Neural cell (in vitro differentiated cells): ENCODE measurements around the gene UQCR11. TPM values are rescaled to one million over a fixed set of nuclear protein-coding genes. Genes with fewer than 3 reads are reported as not detected.

ENCODE experiments used
- H2AFZ ChIP-seq: fragments of 200-600, 300-800 bp; sonication (generic), shearing (Covaris generic); 2 replicates; pipeline ENCODE4 v1.6.0; 2014; ENCODE audit warnings: low read depth, mild to moderate bottlenecking, antibody characterized with exemption, low read length, moderate library complexity
- H3F3A ChIP-seq: fragments of 200-600 bp; shearing (Covaris generic); 2 replicates; pipeline ENCODE4 v1.6.1; 2016; ENCODE audit warnings: mild to moderate bottlenecking, moderate library complexity, mixed read lengths, antibody characterized with exemption, low read length; ENCODE audit not compliant: insufficient read depth, poor library complexity, severe bottlenecking
- H3K27ac ChIP-seq: fragments of 200-600, 300-800 bp; sonication (generic), shearing (Covaris generic); 2 replicates; pipeline ENCODE4 v1.5.1; 2014; ENCODE audit warnings: mild to moderate bottlenecking, low read length, moderate library complexity
- H3K27me3 ChIP-seq: fragments of 300-800, 200-600 bp; sonication (generic), shearing (Covaris generic); 2 replicates; pipeline ENCODE4 v1.6.0; 2014; ENCODE audit warnings: mild to moderate bottlenecking, low read depth, low read length, moderate library complexity; ENCODE audit not compliant: insufficient read depth
- H3K36me3 ChIP-seq: fragments of 300-800, 200-600 bp; sonication (generic), shearing (Covaris generic); 2 replicates; pipeline ENCODE4 v1.5.1; 2014; ENCODE audit warnings: mild to moderate bottlenecking, antibody characterized with exemption, low read length, moderate library complexity; ENCODE audit not compliant: insufficient read depth
- H3K4me2 ChIP-seq: fragments of 300-800, 200-600 bp; sonication (generic), shearing (Covaris generic); 2 replicates; pipeline ENCODE4 v1.6.0; 2014; ENCODE audit warnings: mild to moderate bottlenecking, low read length
- H3K4me3 ChIP-seq: fragments of 300-800, 200-600 bp; sonication (generic), shearing (Covaris generic); 2 replicates; pipeline ENCODE4 v1.5.1; 2014; ENCODE audit warnings: mild to moderate bottlenecking, low read length, moderate library complexity
- H3K79me2 ChIP-seq: fragments of 200-600 bp; shearing (Covaris generic); replicated peaks from 2 replicates; pipeline ENCODE4 v1.6.0; 2014; ENCODE audit warnings: mild to moderate bottlenecking, low read length, moderate library complexity; ENCODE audit not compliant: insufficient read depth
- H3K9ac ChIP-seq: fragments of 300-800, 200-600 bp; sonication (generic), shearing (Covaris generic); 2 replicates; pipeline ENCODE4 v1.6.1; 2016; ENCODE audit warnings: mild to moderate bottlenecking, low read length, mixed read lengths
- H3K9me2 ChIP-seq: fragments of 200-600 bp; shearing (Covaris generic); 2 replicates; pipeline ENCODE4 v1.6.1; 2016; ENCODE audit warnings: mild to moderate bottlenecking, low read length, mixed read lengths; ENCODE audit not compliant: insufficient read depth
- H3K9me3 ChIP-seq: fragments of 200-600, 300-800 bp; sonication (generic), shearing (Covaris generic); 2 replicates; pipeline ENCODE4 v1.6.1; 2016; ENCODE audit warnings: mild to moderate bottlenecking, mixed run types, low read length, moderate library complexity, mixed read lengths
- H4K20me1 ChIP-seq: fragments of 200-600 bp; shearing (Covaris generic); 2 replicates; pipeline ENCODE4 v1.6.1; 2016; ENCODE audit warnings: mild to moderate bottlenecking, mixed run types; ENCODE audit not compliant: insufficient read depth
- CTCF ChIP-seq: fragments of 450-650 bp; IDR thresholded peaks from 2 replicates; pipeline ENCODE4 v1.5.1; 2014; ENCODE audit warnings: antibody characterized with exemption, mild to moderate bottlenecking, moderate library complexity; ENCODE audit not compliant: poor library complexity, severe bottlenecking
- EP300 ChIP-seq: fragments of 450-650 bp; conservative IDR thresholded peaks from 2 replicates; pipeline ENCODE4 v1.6.1; 2014; ENCODE audit warnings: antibody characterized with exemption, mild to moderate bottlenecking, moderate library complexity; ENCODE audit not compliant: poor library complexity, severe bottlenecking
- EZH2 ChIP-seq: fragments of 200-600, 300-800 bp; shearing (Covaris generic), sonication (generic); IDR thresholded peaks from 2 replicates; pipeline ENCODE4 v1.6.1; 2014; ENCODE audit warnings: antibody characterized with exemption, low read length, borderline replicate concordance, mild to moderate bottlenecking; ENCODE audit not compliant: insufficient read depth, poor library complexity, severe bottlenecking
- MXI1 ChIP-seq: fragments of 450-650 bp; conservative IDR thresholded peaks from 2 replicates; pipeline ENCODE4 v1.6.1; 2014; ENCODE audit warnings: antibody characterized with exemption, mild to moderate bottlenecking; ENCODE audit not compliant: poor library complexity, severe bottlenecking
- POLR2AphosphoS5 ChIP-seq: IDR thresholded peaks from 2 replicates; pipeline ENCODE4 v1.6.1; 2012
- RAD21 ChIP-seq: fragments of 450-650 bp; conservative IDR thresholded peaks from 2 replicates; pipeline ENCODE4 v1.6.1; 2014; ENCODE audit warnings: antibody characterized with exemption, mild to moderate bottlenecking, moderate library complexity
- REST ChIP-seq: IDR thresholded peaks from 2 replicates; pipeline ENCODE4 v1.6.1; 2012; ENCODE audit warnings: borderline replicate concordance
- SMC3 ChIP-seq: fragments of 450-650 bp; conservative IDR thresholded peaks from 2 replicates; pipeline ENCODE4 v1.6.1; 2014; ENCODE audit warnings: antibody characterized with exemption, mild to moderate bottlenecking, moderate library complexity; ENCODE audit not compliant: poor library complexity
- TAF1 ChIP-seq: IDR thresholded peaks from 2 replicates; pipeline ENCODE4 v1.6.1; 2012; ENCODE audit warnings: low read depth
- polyA plus RNA-seq: library from polyadenylated mRNA; depleted of rRNA; stranded (reverse); fragments of >200 nt; gene quantifications from 2 replicates; pipeline ENCODE4 v1.2.3, GENCODE V29; 2014

UQCR11 gene
- polyA plus RNA-seq, 1 donor from 2014 or later = 204 TPM

- Histone ChIP-seq H3K9me2 (no peaks in the 10 kb centered on the region), H3K4me2 (peak overlapping the region; percentile 39), H3K4me3 (peak overlapping the region; percentile 70), H3K27me3 (no peaks in the 10 kb centered on the region), H3K9ac (no peak overlapping the region), H2AFZ (no peak overlapping the region), H3K79me2 (peaks cover 30% of the 10 kb centered on the region), H3K36me3 (no peaks in the 10 kb centered on the region), H3K9me3 (no peaks in the 10 kb centered on the region), H4K20me1 (no peaks in the 10 kb centered on the region), H3K27ac (no peak overlapping the region), H3F3A (no peaks in the 10 kb centered on the region)
- TF ChIP-seq EZH2 (no peak), POLR2AphosphoS5 (no peak), RAD21 (no peak), MXI1 (no peak), SMC3 (no peak), REST (no peak), CTCF (no peak), EP300 (no peak), TAF1 (no peak)
Measured at GRCh38 chr19:1653300-1653628, 48.0 kb upstream of the UQCR11 start.

GRCh38 chr19:1652471-1653299 is 47.4 kb upstream of the UQCR11 start, which contains the start of gene TCF3:
TSS of gene TCF3 (minus strand) at chr19:1652615. CDS start at chr19:1650248, 2,367 bp downstream.
- Histone ChIP-seq H3K36me3 (no peaks in the 10 kb centered on the region), H3F3A (no peaks in the 10 kb centered on the region), H3K9me3 (no peaks in the 10 kb centered on the region), H3K9me2 (no peaks in the 10 kb centered on the region), H4K20me1 (no peaks in the 10 kb centered on the region), H3K79me2 (peaks cover 31% of the 10 kb centered on the region), H3K27ac (peak within 1 kb of the TSS; percentile 96), H3K9ac (peak within 1 kb of the TSS; percentile 96), H2AFZ (no peak within 1 kb of the TSS), H3K4me2 (peak within 1 kb of the TSS; percentile 69), H3K4me3 (peak within 1 kb of the TSS; percentile 77), H3K27me3 (no peaks in the 10 kb centered on the region)
- TF ChIP-seq MXI1 (peak; percentile 16), SMC3 (peak; percentile 26), EP300 (peak; percentile 70), POLR2AphosphoS5 (no peak), RAD21 (no peak), EZH2 (no peak), REST (no peak), TAF1 (peak; percentile 58), CTCF (peak; percentile 10)
